GM23338 (cell line): ENCODE measurements around the gene ARRDC1. TPM values are rescaled to one million over a fixed set of nuclear protein-coding genes. Genes with fewer than 3 reads are reported as not detected.

Experiments used
- ATAC-seq: fragments of 200-7000 bp; cut with Tn5 transposase; 3 replicates; pipeline ENCODE4 v1.9.1; 2020
- DNase-seq: peaks from one replicate; pipeline ENCODE4 v3.0.0-alpha.2; 2015; ENCODE audit warnings: low spot score
- H2AFZ ChIP-seq: fragments of 200-600 bp; sonication (generic); 2 replicates; pipeline ENCODE4 v1.8.0; 2016; ENCODE audit warnings: antibody characterized with exemption, mild to moderate bottlenecking, moderate library complexity
- H3F3A ChIP-seq: fragments of 200-600 bp; sonication (generic); replicated peaks from 2 replicates; pipeline ENCODE4 v1.8.0; 2017; ENCODE audit warnings: antibody characterized with exemption, mixed run types, low read depth
- H3K27ac ChIP-seq: fragments of 200-600 bp; sonication (generic); 2 replicates; pipeline ENCODE4 v1.6.1; 2016; ENCODE audit warnings: low read depth
- H3K27me3 ChIP-seq: fragments of 200-600 bp; sonication (generic); 2 replicates; pipeline ENCODE4 v1.8.0; 2016; ENCODE audit warnings: mild to moderate bottlenecking, mixed run types, moderate library complexity; ENCODE audit not compliant: insufficient read depth
- H3K36me3 ChIP-seq: fragments of 200-600 bp; sonication (generic); 2 replicates; pipeline ENCODE4 v1.8.0; 2016; ENCODE audit warnings: mild to moderate bottlenecking; ENCODE audit not compliant: insufficient read depth
- H3K4me1 ChIP-seq: fragments of 200-600 bp; sonication (generic); 2 replicates; pipeline ENCODE4 v1.8.0; 2016; ENCODE audit warnings: mild to moderate bottlenecking, moderate library complexity; ENCODE audit not compliant: insufficient read depth
- H3K4me2 ChIP-seq: fragments of 200-600 bp; sonication (generic); 2 replicates; pipeline ENCODE4 v1.7.1; 2017; ENCODE audit warnings: mixed run types
- H3K4me3 ChIP-seq: fragments of 200-600 bp; sonication (generic); 2 replicates; pipeline ENCODE4 v1.6.1; 2016; ENCODE audit warnings: mixed run types
- H3K79me2 ChIP-seq: fragments of 200-600 bp; sonication (generic); replicated peaks from 2 replicates; pipeline ENCODE4 v1.8.0; 2017; ENCODE audit warnings: mild to moderate bottlenecking; ENCODE audit not compliant: insufficient read depth
- H3K9me2 ChIP-seq: fragments of 200-600 bp; sonication (generic); 2 replicates; pipeline ENCODE4 v1.8.0; 2017; ENCODE audit not compliant: insufficient read depth
- H4K20me1 ChIP-seq: fragments of 200-600 bp; sonication (generic); replicated peaks from 2 replicates; pipeline ENCODE4 v1.8.0; 2017; ENCODE audit warnings: mild to moderate bottlenecking; ENCODE audit not compliant: insufficient read depth
- H3K27ac Mint-ChIP-seq: 2 replicates; pipeline ENCODE4 v1.8.0; 2020; ENCODE audit warnings: inconsistent platforms, mild to moderate bottlenecking, moderate library complexity, mixed read lengths
- H3K27me3 Mint-ChIP-seq: 3 replicates; pipeline ENCODE4 v1.8.0; 2022; ENCODE audit warnings: low read depth, mild to moderate bottlenecking, moderate library complexity, mixed read lengths, inconsistent platforms; ENCODE audit not compliant: insufficient read depth, poor library complexity
- H3K36me3 Mint-ChIP-seq: 3 replicates; pipeline ENCODE4 v1.8.0; 2021; ENCODE audit warnings: low read depth, mild to moderate bottlenecking, inconsistent platforms, moderate library complexity, mixed read lengths
- H3K4me1 Mint-ChIP-seq: 3 replicates; pipeline ENCODE4 v1.8.0; 2020; ENCODE audit warnings: mild to moderate bottlenecking, inconsistent platforms, mixed read lengths
- H3K4me3 Mint-ChIP-seq: 3 replicates; pipeline ENCODE4 v1.8.0; 2021; ENCODE audit warnings: moderate library complexity, mild to moderate bottlenecking, inconsistent platforms, mixed read lengths
- H3K9me3 Mint-ChIP-seq: 3 replicates; pipeline ENCODE4 v1.8.0; 2020; ENCODE audit warnings: moderate library complexity, mild to moderate bottlenecking, inconsistent platforms, mixed read lengths
- CREB1 ChIP-seq: fragments of 250-450 bp; sonication (Bioruptor Pico); IDR thresholded peaks from 2 replicates; pipeline ENCODE4 v1.5.0; 2020; ENCODE audit warnings: low read depth, mild to moderate bottlenecking, moderate library complexity
- CTCF ChIP-seq, 2 experiments: fragments of 200-600 bp in 1 of 2; sonication (generic) in 1 of 2; conservative IDR thresholded peaks; 2 replicates each; pipeline versions ENCODE4 v1.5.1 to v1.6.1; 2016 to 2017; ENCODE audit warnings: antibody characterized with exemption in 2 of 2, low read depth in 2 of 2, mild to moderate bottlenecking in 2 of 2, moderate library complexity in 1 of 2
- ETS1 ChIP-seq: IDR thresholded peaks from 2 replicates; pipeline ENCODE4 v1.6.1; 2016; ENCODE audit warnings: antibody characterized with exemption
- EZH2 ChIP-seq: fragments of 200-600 bp; sonication (generic); IDR thresholded peaks from one replicate; pipeline ENCODE4 v1.8.0; 2017; ENCODE audit warnings: antibody characterized with exemption, mild to moderate bottlenecking, low read depth; ENCODE audit not compliant: unreplicated experiment
- EZH2phosphoT487 ChIP-seq: fragments of 200-600 bp; sonication (generic); IDR thresholded peaks from one replicate; pipeline ENCODE4 v1.8.1; 2018; ENCODE audit warnings: antibody characterized with exemption; ENCODE audit not compliant: unreplicated experiment
- JUNB ChIP-seq: IDR thresholded peaks from one replicate; pipeline ENCODE4 v1.6.1; 2016; ENCODE audit warnings: antibody characterized with exemption; ENCODE audit not compliant: unreplicated experiment
- NANOG ChIP-seq: IDR thresholded peaks from 2 replicates; pipeline ENCODE4 v1.6.1; 2016; ENCODE audit warnings: antibody characterized with exemption, borderline replicate concordance
- POLR2AphosphoS5 ChIP-seq: IDR thresholded peaks from 2 replicates; pipeline ENCODE4 v1.6.1; 2016; ENCODE audit warnings: antibody characterized with exemption, low read depth
- REST ChIP-seq: IDR thresholded peaks from one replicate; pipeline ENCODE4 v1.6.1; 2018; ENCODE audit warnings: antibody characterized with exemption; ENCODE audit not compliant: unreplicated experiment
- STAT1 ChIP-seq: IDR thresholded peaks from one replicate; pipeline ENCODE4 v1.6.1; 2016; ENCODE audit warnings: antibody characterized with exemption; ENCODE audit not compliant: unreplicated experiment
- ZNF114 ChIP-seq: fragments of 250-450 bp; sonication (Bioruptor Pico); IDR thresholded peaks from 2 replicates; pipeline ENCODE4 v1.5.0; 2020; ENCODE audit warnings: mild to moderate bottlenecking, moderate library complexity
- ZNF331 ChIP-seq: fragments of 250-450 bp; sonication (Bioruptor Pico); IDR thresholded peaks from 2 replicates; pipeline ENCODE4 v1.5.0; 2020; ENCODE audit warnings: low read depth, mild to moderate bottlenecking, moderate library complexity
- ZNF462 ChIP-seq: fragments of 250-450 bp; sonication (Bioruptor Pico); IDR thresholded peaks from 2 replicates; pipeline ENCODE4 v1.5.0; 2020; ENCODE audit warnings: mild to moderate bottlenecking, moderate library complexity
- polyA plus RNA-seq: library from polyadenylated mRNA; unstranded; fragments of >200 nt; fragmentation: Nextera tagmentation; extraction: Ambion mirVana; gene quantifications from 2 replicates; pipeline ENCODE4 v1.2.1, GENCODE V29; 2016
- total RNA-seq: library from RNA; depleted of rRNA; stranded (reverse); fragments of >200 nt; shearing (Covaris generic); gene quantifications from 2 replicates; pipeline ENCODE4 v1.2.3, GENCODE V29; 2014

ARRDC1 gene
- total and polyA plus RNA-seq, 2 experiments from 2014 or later, result 36.6 to 63.8 TPM

GRCh38 chr9:137575716-137576411 lies 29.6 kb upstream of the ARRDC1 start:
- Mint-ChIP-seq H3K4me3 (no peak overlapping the region; the same call in 2 of the 3 replicates), H3K27ac (no peak overlapping the region)

More at GRCh38 chr9:137575716-137576411, 29.6 kb upstream of the ARRDC1 start:
- no peaks in the 10 kb centered on the region for H3K27me3 ChIP-seq
- H3K27me3 Mint-ChIP-seq, result peaks cover 21% of the 10 kb centered on the region
- no peak overlapping the region for H2AFZ ChIP-seq
- H3K4me1 Mint-ChIP-seq, result peaks cover 22% of the 10 kb centered on the region
- H4K20me1 ChIP-seq, result peaks cover 23% of the 10 kb centered on the region; the same call in 1 of the 2 replicates
- H3K4me1 ChIP-seq, result peaks cover 20% of the 10 kb centered on the region
- no peak for ATAC-seq
- H3K9me2 ChIP-seq, result no peaks in the 10 kb centered on the region
- peaks cover 41% of the 10 kb centered on the region for H3K79me2 ChIP-seq
- peaks cover 29% of the 10 kb centered on the region for H3K36me3 ChIP-seq
- no peak overlapping the region for H3K4me2 ChIP-seq
- H3F3A ChIP-seq, result peaks cover 22% of the 10 kb centered on the region; the same call in 1 of the 2 replicates
- H3K36me3 Mint-ChIP-seq, result peaks cover 56% of the 10 kb centered on the region
- no peak for DNase-seq
- no peak overlapping the region for H3K4me3 ChIP-seq
- TF ChIP-seq JUNB, result no peak
- TF ChIP-seq NANOG, result no peak
- no peak for TF ChIP-seq ZNF331 (CRISPR knock-in tag)
- TF ChIP-seq REST, result no peak
- no peak for TF ChIP-seq CREB1
- TF ChIP-seq ZNF114 (CRISPR knock-in tag), result no peak
- no peak for TF ChIP-seq STAT1
- TF ChIP-seq EZH2phosphoT487, result no peak
- no peak for TF ChIP-seq EZH2
- TF ChIP-seq ETS1, result no peak
- TF ChIP-seq CTCF (conservative IDR thresholded peaks at IDR 0.05; ENCODE audit: low read depth in 2 of 2), result no peak; a peak in 1 of 4 replicates
- no peak for TF ChIP-seq POLR2AphosphoS5
- no peak for TF ChIP-seq ZNF462 (CRISPR knock-in tag)
- H3K9me3 Mint-ChIP-seq, result no peaks in the 10 kb centered on the region
- no peak overlapping the region for H3K27ac ChIP-seq
